ENCODE results near the gene SPAG6.
"Not testable (repeated sequence)": the region's sequence is repeated elsewhere in the genome, so short reads cannot be mapped to it uniquely, and the experiment has no call there.

GRCh38 chr10:22310012-22310411, 35.3 kb upstream of the SPAG6 start:
- TF ChIP-seq SETDB1 (IDR thresholded peaks at IDR 0.05; ENCODE audit: low read length); CTCF (IDR thresholded peaks at IDR 0.05 in 2 of 3, conservative IDR thresholded peaks at IDR 0.05 in 1 of 3; ENCODE audit: insufficient read depth in 2 of 3, low read depth in 1 of 3, low read length in 3 of 3): not testable (repeated sequence)
